ENCODE data around the gene RPL13A. TPM values are rescaled to one million over a fixed set of nuclear protein-coding genes. Genes with fewer than 3 reads are reported as not detected.

Gene RPL13A
- total and polyA plus RNA-seq, 9 of the 15 experiments (the other 6 are each of a cell fraction or from before 2014, with no cell fraction given): 1,744 to 5,482 (median 2,949) TPM

DNA sequence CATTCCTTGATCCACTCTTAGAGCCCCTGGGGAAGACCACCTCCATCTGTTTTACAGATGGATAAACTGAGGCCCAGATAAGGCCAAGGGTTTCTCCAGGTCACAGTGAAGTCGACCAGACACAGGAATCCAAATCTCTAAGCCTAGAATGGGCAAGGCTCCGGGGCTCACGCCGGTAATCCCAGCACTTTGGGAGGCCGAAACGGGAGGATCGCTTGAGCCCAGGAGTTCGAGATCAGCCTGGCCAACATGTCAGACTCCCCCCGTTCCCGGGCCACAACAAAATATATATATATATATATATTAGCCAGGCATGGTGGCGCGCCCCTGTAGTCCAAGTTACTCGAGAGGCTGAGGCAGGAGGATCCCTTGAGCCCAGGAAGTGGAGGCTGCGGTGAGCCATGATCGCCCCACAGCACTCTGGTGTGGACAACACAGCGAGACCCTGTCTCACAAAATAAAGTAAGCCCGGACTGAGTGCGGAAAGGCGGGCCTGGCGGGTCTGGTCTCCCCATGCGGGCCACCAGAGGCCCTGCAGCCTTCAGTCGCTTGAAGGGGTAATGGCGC, 615 bp upstream of the RPL13A start (continued):
- TF ChIP-seq, protein P1, sequence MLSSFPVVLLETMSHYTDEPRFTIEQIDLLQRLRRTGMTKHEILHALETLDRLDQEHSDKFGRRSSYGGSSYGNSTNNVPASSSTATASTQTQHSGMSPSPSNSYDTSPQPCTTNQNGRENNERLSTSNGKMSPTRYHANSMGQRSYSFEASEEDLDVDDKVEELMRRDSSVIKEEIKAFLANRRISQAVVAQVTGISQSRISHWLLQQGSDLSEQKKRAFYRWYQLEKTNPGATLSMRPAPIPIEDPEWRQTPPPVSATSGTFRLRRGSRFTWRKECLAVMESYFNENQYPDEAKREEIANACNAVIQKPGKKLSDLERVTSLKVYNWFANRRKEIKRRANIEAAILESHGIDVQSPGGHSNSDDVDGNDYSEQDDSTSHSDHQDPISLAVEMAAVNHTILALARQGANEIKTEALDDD (IDR thresholded peaks at IDR 0.05): no peak
- TF ChIP-seq, protein P2, sequence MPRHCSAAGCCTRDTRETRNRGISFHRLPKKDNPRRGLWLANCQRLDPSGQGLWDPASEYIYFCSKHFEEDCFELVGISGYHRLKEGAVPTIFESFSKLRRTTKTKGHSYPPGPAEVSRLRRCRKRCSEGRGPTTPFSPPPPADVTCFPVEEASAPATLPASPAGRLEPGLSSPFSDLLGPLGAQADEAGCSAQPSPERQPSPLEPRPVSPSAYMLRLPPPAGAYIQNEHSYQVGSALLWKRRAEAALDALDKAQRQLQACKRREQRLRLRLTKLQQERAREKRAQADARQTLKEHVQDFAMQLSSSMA (CRISPR knock-in tag; IDR thresholded peaks at IDR 0.05): no peak
- TF ChIP-seq PML (IDR thresholded peaks at IDR 0.05; ENCODE audit: low read length) (no peak), ADNP (tag; IDR thresholded peaks at IDR 0.05) (no peak), FOXA1 (IDR thresholded peaks at IDR 0.05; ENCODE audit: borderline replicate concordance) (no peak), BRF2 (IDR thresholded peaks at IDR 0.05; ENCODE audit: borderline replicate concordance, insufficient read depth, insufficient read length) (no peak), NCOA6 (IDR thresholded peaks at IDR 0.05) (no peak), HNRNPH1 (optimal IDR thresholded peaks at IDR 0.05; ENCODE audit: low read depth, low read length) (no peak), ARID3A (IDR thresholded peaks at IDR 0.05; ENCODE audit: borderline replicate concordance, low read depth, low read length) (no peak), TAF7 (tag; IDR thresholded peaks at IDR 0.05) (0 out of 2 replicates have a peak, but pooled peaks have one; percentile 18), HMGXB4 (CRISPR knock-in tag; IDR thresholded peaks at IDR 0.05) (0 out of 2 replicates have a peak, but pooled peaks have one; percentile 1), RBM15 (IDR thresholded peaks at IDR 0.05; ENCODE audit: insufficient read depth, low read length) (no peak), BRCA1 (IDR thresholded peaks at IDR 0.05) (no peak), BRCA1 (CRISPR knock-in tag; IDR thresholded peaks at IDR 0.05) (no peak), FOS (IDR thresholded peaks at IDR 0.05; ENCODE audit: extremely low read depth, insufficient read length) (no peak), ZNF143 (CRISPR knock-in tag; IDR thresholded peaks at IDR 0.05) (no peak), ZFP1 (CRISPR knock-in tag; IDR thresholded peaks at IDR 0.05) (no peak), HNRNPL (IDR thresholded peaks at IDR 0.05; ENCODE audit: low read depth, low read length) (no peak), SMARCC2 (IDR thresholded peaks at IDR 0.05; ENCODE audit: low read depth) (no peak), EP300 (IDR thresholded peaks at IDR 0.05; ENCODE audit: low read length) (no peak), BRD9 (IDR thresholded peaks at IDR 0.05; ENCODE audit: low read depth, partially characterized antibody) (no peak), ZNF507 (tag; conservative IDR thresholded peaks at IDR 0.05) (no peak)
- TF ChIP-seq, protein P3, sequence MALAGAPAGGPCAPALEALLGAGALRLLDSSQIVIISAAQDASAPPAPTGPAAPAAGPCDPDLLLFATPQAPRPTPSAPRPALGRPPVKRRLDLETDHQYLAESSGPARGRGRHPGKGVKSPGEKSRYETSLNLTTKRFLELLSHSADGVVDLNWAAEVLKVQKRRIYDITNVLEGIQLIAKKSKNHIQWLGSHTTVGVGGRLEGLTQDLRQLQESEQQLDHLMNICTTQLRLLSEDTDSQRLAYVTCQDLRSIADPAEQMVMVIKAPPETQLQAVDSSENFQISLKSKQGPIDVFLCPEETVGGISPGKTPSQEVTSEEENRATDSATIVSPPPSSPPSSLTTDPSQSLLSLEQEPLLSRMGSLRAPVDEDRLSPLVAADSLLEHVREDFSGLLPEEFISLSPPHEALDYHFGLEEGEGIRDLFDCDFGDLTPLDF (CRISPR knock-in tag; IDR thresholded peaks at IDR 0.05): no peak
